HCT116 (cell line): ENCODE data around the gene THRAP3.

Source experiments
- CTCF ChIP-seq, 3 experiments: fragments of 200-600 bp in 1 of 3; sonication (generic) in 1 of 3; IDR thresholded peaks in 2 of 3; conservative IDR thresholded peaks in 1 of 3; 2 replicates each; pipeline ENCODE4 v1.5.1; 2012 to 2017; ENCODE audit warnings: low read depth in 2 of 3, low read length in 2 of 3, antibody characterized with exemption in 1 of 3, borderline replicate concordance in 1 of 3, control low read depth in 1 of 3, mild to moderate bottlenecking in 1 of 3, mixed read lengths in 1 of 3, mixed run types in 1 of 3, moderate library complexity in 1 of 3; ENCODE audit not compliant: insufficient read depth in 1 of 3
- EZH2phosphoT487 ChIP-seq: fragments of 200-600 bp; IDR thresholded peaks from 2 replicates; pipeline ENCODE4 v1.6.1; 2018; ENCODE audit warnings: antibody characterized with exemption, borderline replicate concordance
- FOSL1 ChIP-seq: IDR thresholded peaks from 2 replicates; pipeline ENCODE4 v1.6.1; 2012; ENCODE audit warnings: low read depth
- POLR2AphosphoS5 ChIP-seq: IDR thresholded peaks from 2 replicates; pipeline ENCODE4 v1.6.1; 2011; ENCODE audit warnings: mild to moderate bottlenecking, low read depth, low read length, moderate library complexity
- RAD21 ChIP-seq: IDR thresholded peaks from 2 replicates; pipeline ENCODE4 v1.6.1; 2012; ENCODE audit warnings: low read depth, mild to moderate bottlenecking
- SP1 ChIP-seq: IDR thresholded peaks from 2 replicates; pipeline ENCODE4 v1.6.1; 2012; ENCODE audit warnings: low read depth
- ZBTB33 ChIP-seq: IDR thresholded peaks from 2 replicates; pipeline ENCODE4 v1.6.1; 2011; ENCODE audit warnings: mild to moderate bottlenecking, low read length, moderate library complexity; ENCODE audit not compliant: insufficient replicate concordance; ENCODE audit errors: extremely low read depth
- ZNF274 ChIP-seq: fragments of 200-500 bp; sonication (Bioruptor generic); IDR thresholded peaks from 2 replicates; pipeline ENCODE4 v1.6.1; 2014; ENCODE audit warnings: mild to moderate bottlenecking, low read depth, low read length, inconsistent platforms

DNA sequence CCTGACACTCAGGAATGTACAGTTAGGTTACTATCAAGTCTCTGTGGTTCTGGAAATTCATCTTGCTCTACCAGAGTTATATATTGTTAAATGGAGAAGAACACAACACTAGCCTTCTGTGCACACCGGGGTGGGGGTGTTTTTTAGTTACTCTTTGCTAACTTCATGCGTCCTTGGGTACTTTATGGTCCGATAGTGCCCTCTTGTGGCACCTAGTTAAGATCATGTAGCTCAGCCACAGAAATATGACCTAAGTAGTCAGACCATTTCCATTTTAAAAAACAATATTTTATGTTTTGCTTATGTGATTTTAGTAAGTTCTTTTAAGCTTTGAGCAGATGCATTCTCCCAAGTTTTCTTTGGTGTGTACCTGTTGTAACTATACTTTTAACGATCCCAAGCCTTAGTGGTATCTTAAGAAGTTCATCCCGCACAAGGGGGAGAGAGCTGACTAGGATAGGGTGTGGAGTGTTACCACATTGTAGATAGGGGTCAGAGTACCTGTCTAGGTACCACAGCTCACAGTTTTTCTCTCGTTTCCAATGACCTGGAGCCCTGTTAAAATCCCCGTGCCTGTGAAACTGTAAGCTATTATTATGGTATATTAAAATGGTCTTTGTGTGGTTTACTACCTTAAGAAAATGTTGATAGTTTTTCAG lies 61.3 kb downstream of the THRAP3 start:
- TF ChIP-seq CTCF (IDR thresholded peaks at IDR 0.05 in 2 of 3, conservative IDR thresholded peaks at IDR 0.05 in 1 of 3; ENCODE audit: borderline replicate concordance in 1 of 3, insufficient read depth in 1 of 3, low read depth in 2 of 3, low read length in 2 of 3) (peak; percentile 68 to 84 (median 82); a peak in 5 of 6 replicates), ZNF274 (no peak), ZBTB33 (no peak), POLR2AphosphoS5 (no peak), EZH2phosphoT487 (no peak), RAD21 (peak; percentile 85), SP1 (no peak), FOSL1 (no peak)
